Measurements from ENCODE around the gene PLAAT5.

DNA sequence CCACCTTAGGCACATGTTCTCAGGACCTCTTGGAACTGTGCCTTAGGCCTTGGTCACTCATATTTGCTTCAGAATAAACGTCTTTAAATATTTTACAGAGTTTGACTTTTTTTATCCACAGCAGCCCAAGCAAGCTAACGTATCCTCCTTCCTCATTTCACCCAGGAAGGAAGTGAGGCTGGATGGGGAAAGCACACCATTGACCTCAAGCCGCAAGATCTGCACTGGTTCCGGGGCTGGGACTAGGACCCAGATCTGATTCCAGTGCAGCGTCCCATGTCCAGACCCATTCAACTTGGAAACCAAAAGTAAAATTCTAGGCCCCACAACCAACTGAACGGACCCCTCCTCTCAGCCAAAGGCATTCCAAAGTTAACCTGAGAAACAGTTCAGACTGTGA lies 12.5 kb upstream of the PLAAT5 start:
- TF ChIP-seq FOXM1 (IDR thresholded peaks at IDR 0.05; ENCODE audit: borderline replicate concordance) (no peak), BHLHE40 (IDR thresholded peaks at IDR 0.05; ENCODE audit: borderline replicate concordance) (no peak), ZNF384 (IDR thresholded peaks at IDR 0.05) (no peak), ARNT (IDR thresholded peaks at IDR 0.05) (no peak), SP1 (IDR thresholded peaks at IDR 0.05) (no peak), FOXA1 (IDR thresholded peaks at IDR 0.05) (no peak), NFRKB (IDR thresholded peaks at IDR 0.05) (no peak)
- TF ChIP-seq, protein P1, sequence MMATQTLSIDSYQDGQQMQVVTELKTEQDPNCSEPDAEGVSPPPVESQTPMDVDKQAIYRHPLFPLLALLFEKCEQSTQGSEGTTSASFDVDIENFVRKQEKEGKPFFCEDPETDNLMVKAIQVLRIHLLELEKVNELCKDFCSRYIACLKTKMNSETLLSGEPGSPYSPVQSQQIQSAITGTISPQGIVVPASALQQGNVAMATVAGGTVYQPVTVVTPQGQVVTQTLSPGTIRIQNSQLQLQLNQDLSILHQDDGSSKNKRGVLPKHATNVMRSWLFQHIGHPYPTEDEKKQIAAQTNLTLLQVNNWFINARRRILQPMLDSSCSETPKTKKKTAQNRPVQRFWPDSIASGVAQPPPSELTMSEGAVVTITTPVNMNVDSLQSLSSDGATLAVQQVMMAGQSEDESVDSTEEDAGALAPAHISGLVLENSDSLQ (IDR thresholded peaks at IDR 0.05): no peak

Measured in HEK293T (cell line).